Measurements from ENCODE around the gene PANX2. TPM values are rescaled to one million over a fixed set of nuclear protein-coding genes. Genes with fewer than 3 reads are reported as not detected.

The PANX2 gene
- total and polyA plus RNA-seq, 2 of the 13 experiments (the other 11 are each of a cell fraction or from before 2014, with no cell fraction given) = 0.15 to 1.1 TPM

DNA sequence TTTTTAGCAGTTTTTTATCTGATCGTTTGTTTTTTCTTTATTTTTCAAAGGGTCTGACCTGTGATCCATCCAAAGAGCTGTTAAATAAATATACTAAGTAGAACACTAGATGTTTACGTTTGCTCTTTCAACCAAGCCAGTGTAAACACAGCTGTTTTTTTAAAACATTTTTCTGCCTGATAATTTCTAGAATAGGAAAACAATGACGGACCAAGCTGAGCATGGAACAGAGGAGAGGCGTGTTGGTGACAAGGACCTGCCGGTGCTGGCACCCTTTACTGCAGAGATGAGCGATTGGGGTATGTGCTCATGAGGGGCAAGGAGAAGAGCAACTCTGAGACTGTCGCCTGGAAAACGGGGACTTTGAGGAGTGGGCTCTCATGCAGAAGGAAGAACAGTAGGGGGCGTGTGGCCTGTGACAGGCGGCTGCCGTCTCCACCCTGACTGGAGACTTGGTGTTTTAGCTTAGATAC is 28.6 kb upstream of the PANX2 start (continued):
- TF ChIP-seq ARID4A (CRISPR knock-in tag; IDR thresholded peaks at IDR 0.05; ENCODE audit: borderline replicate concordance) (no peak), JUND (CRISPR knock-in tag; IDR thresholded peaks at IDR 0.05) (no peak), NRL (CRISPR knock-in tag; IDR thresholded peaks at IDR 0.05; ENCODE audit: borderline replicate concordance) (no peak), GATAD2A (CRISPR knock-in tag; IDR thresholded peaks at IDR 0.05) (peak; percentile 69), RXRB (CRISPR knock-in tag; IDR thresholded peaks at IDR 0.05; ENCODE audit: borderline replicate concordance) (peak; percentile 14; the same call in 1 of the 2 replicates), SOX6 (IDR thresholded peaks at IDR 0.05) (no peak), SOX6 (CRISPR knock-in tag; IDR thresholded peaks at IDR 0.05) (peak; percentile 51; the same call in 1 of the 2 replicates), ZFP36L1 (CRISPR knock-in tag; IDR thresholded peaks at IDR 0.05) (peak; percentile 20; the same call in 1 of the 2 replicates), CTCF (CRISPR knock-in tag; IDR thresholded peaks at IDR 0.05) (peak; percentile 52), ZNF33A (CRISPR knock-in tag; IDR thresholded peaks at IDR 0.05; ENCODE audit: borderline replicate concordance) (peak; percentile 61; the same call in 1 of the 2 replicates), FOXA1 (IDR thresholded peaks at IDR 0.05) (peak; percentile 70), FOXA1 (CRISPR knock-in tag; IDR thresholded peaks at IDR 0.05) (0 out of 2 replicates have a peak, but pooled peaks have one; percentile 12), HNRNPK (IDR thresholded peaks at IDR 0.05; ENCODE audit: low read depth, low read length, poor library complexity, severe bottlenecking) (no peak), ZNF616 (CRISPR knock-in tag; IDR thresholded peaks at IDR 0.05; ENCODE audit: low read depth) (no peak), NFIC (IDR thresholded peaks at IDR 0.05; ENCODE audit: low read length) (0 out of 2 replicates have a peak, but pooled peaks have one; percentile 65), ZEB1 (IDR thresholded peaks at IDR 0.05; ENCODE audit: insufficient replicate concordance, low read depth) (peak; percentile 40), MXI1 (IDR thresholded peaks at IDR 0.05; ENCODE audit: borderline replicate concordance, low read depth, low read length) (0 out of 3 replicates have a peak, but pooled peaks have one; percentile 15), SAP130 (CRISPR knock-in tag; IDR thresholded peaks at IDR 0.05; ENCODE audit: low read depth) (peak; percentile 53)
- TF ChIP-seq, protein P1, sequence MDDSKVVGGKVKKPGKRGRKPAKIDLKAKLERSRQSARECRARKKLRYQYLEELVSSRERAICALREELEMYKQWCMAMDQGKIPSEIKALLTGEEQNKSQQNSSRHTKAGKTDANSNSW (CRISPR knock-in tag; IDR thresholded peaks at IDR 0.05; ENCODE audit: borderline replicate concordance) = no peak
- TF ChIP-seq, protein P2, sequence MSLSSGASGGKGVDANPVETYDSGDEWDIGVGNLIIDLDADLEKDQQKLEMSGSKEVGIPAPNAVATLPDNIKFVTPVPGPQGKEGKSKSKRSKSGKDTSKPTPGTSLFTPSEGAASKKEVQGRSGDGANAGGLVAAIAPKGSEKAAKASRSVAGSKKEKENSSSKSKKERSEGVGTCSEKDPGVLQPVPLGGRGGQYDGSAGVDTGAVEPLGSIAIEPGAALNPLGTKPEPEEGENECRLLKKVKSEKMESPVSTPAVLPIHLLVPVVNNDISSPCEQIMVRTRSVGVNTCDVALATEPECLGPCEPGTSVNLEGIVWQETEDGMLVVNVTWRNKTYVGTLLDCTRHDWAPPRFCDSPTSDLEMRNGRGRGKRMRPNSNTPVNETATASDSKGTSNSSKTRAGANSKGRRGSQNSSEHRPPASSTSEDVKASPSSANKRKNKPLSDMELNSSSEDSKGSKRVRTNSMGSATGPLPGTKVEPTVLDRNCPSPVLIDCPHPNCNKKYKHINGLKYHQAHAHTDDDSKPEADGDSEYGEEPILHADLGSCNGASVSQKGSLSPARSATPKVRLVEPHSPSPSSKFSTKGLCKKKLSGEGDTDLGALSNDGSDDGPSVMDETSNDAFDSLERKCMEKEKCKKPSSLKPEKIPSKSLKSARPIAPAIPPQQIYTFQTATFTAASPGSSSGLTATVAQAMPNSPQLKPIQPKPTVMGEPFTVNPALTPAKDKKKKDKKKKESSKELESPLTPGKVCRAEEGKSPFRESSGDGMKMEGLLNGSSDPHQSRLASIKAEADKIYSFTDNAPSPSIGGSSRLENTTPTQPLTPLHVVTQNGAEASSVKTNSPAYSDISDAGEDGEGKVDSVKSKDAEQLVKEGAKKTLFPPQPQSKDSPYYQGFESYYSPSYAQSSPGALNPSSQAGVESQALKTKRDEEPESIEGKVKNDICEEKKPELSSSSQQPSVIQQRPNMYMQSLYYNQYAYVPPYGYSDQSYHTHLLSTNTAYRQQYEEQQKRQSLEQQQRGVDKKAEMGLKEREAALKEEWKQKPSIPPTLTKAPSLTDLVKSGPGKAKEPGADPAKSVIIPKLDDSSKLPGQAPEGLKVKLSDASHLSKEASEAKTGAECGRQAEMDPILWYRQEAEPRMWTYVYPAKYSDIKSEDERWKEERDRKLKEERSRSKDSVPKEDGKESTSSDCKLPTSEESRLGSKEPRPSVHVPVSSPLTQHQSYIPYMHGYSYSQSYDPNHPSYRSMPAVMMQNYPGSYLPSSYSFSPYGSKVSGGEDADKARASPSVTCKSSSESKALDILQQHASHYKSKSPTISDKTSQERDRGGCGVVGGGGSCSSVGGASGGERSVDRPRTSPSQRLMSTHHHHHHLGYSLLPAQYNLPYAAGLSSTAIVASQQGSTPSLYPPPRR (CRISPR knock-in tag; IDR thresholded peaks at IDR 0.05; ENCODE audit: borderline replicate concordance) = peak; percentile 59; the same call in 1 of the 2 replicates

Measured in HepG2 (cell line).